Mesenchymal stem cell (in vitro differentiated cells and primary cell): ENCODE results near the gene APCDD1L.

Source experiments
- DNase-seq: peaks from one replicate; pipeline ENCODE4 v3.0.0-alpha.2; 2013
- H2AFZ ChIP-seq: one replicate; pipeline ENCODE4 v1.6.1; 2013; ENCODE audit warnings: low read depth, mild to moderate bottlenecking, control low read depth, inconsistent platforms, low read length, moderate library complexity
- H2AK5ac ChIP-seq: 2 replicates; pipeline ENCODE4 v1.6.1; 2013; ENCODE audit warnings: low read length, moderate library complexity, mild to moderate bottlenecking, inconsistent platforms; ENCODE audit not compliant: severe bottlenecking
- H2BK120ac ChIP-seq: one replicate; pipeline ENCODE4 v1.6.1; 2013; ENCODE audit warnings: low read depth, mild to moderate bottlenecking, inconsistent platforms, low read length, moderate library complexity
- H2BK12ac ChIP-seq, 2 experiments: one replicate each; pipeline ENCODE4 v1.6.1; 2013; ENCODE audit warnings: inconsistent platforms in 2 of 2, low read length in 2 of 2, mild to moderate bottlenecking in 2 of 2, moderate library complexity in 2 of 2, control low read depth in 1 of 2
- H2BK15ac ChIP-seq: one replicate; pipeline ENCODE4 v1.6.1; 2013; ENCODE audit warnings: mild to moderate bottlenecking, low read depth, inconsistent platforms; ENCODE audit not compliant: poor library complexity, severe bottlenecking
- H2BK5ac ChIP-seq: 2 replicates; pipeline ENCODE4 v1.6.1; 2013; ENCODE audit warnings: low read depth, mild to moderate bottlenecking, low read length, control low read depth, inconsistent platforms; ENCODE audit not compliant: poor library complexity, severe bottlenecking
- H3K14ac ChIP-seq, 2 experiments: one replicate each; pipeline ENCODE4 v1.6.1; 2013; ENCODE audit warnings: inconsistent platforms in 2 of 2, low read length in 2 of 2, control low read depth in 1 of 2, mild to moderate bottlenecking in 1 of 2, moderate library complexity in 1 of 2
- H3K18ac ChIP-seq, 2 experiments: one replicate each; pipeline ENCODE4 v1.6.1; 2013; ENCODE audit warnings: inconsistent platforms in 2 of 2, low read length in 2 of 2, control low read depth in 1 of 2, low read depth in 1 of 2, mild to moderate bottlenecking in 1 of 2
- H3K23ac ChIP-seq, 2 experiments: one replicate each; pipeline ENCODE4 v1.6.1; 2013; ENCODE audit warnings: inconsistent platforms in 2 of 2, low read length in 2 of 2, mild to moderate bottlenecking in 2 of 2, moderate library complexity in 2 of 2, control low read depth in 1 of 2
- H3K27ac ChIP-seq: 2 replicates; pipeline ENCODE4 v1.5.1; 2013; ENCODE audit warnings: mild to moderate bottlenecking, moderate library complexity, low read length, control low read depth, inconsistent platforms; ENCODE audit not compliant: poor library complexity, severe bottlenecking
- H3K27me3 ChIP-seq, 2 experiments: 2 replicates each; pipeline versions ENCODE4 v1.6.1 to v1.7.0; 2013; ENCODE audit warnings: low read length in 2 of 2, mild to moderate bottlenecking in 2 of 2, moderate library complexity in 2 of 2, control low read depth in 1 of 2, inconsistent platforms in 1 of 2; ENCODE audit not compliant: control insufficient read depth in 1 of 2, insufficient read depth in 1 of 2
- H3K36me3 ChIP-seq, 2 experiments: 2 replicates each; pipeline versions ENCODE4 v1.6.1 to v1.7.0; 2013; ENCODE audit warnings: low read length in 2 of 2, control low read depth in 1 of 2, inconsistent platforms in 1 of 2, low read depth in 1 of 2, mild to moderate bottlenecking in 1 of 2; ENCODE audit not compliant: insufficient read depth in 2 of 2, control insufficient read depth in 1 of 2
- H3K4ac ChIP-seq, 2 experiments: one replicate each; pipeline ENCODE4 v1.6.1; 2013; ENCODE audit warnings: inconsistent platforms in 2 of 2, low read length in 2 of 2, mild to moderate bottlenecking in 2 of 2, moderate library complexity in 2 of 2, control low read depth in 1 of 2, low read depth in 1 of 2
- H3K4me1 ChIP-seq: 2 replicates; pipeline ENCODE4 v1.6.1; 2013; ENCODE audit warnings: low read depth, low read length, control low read depth; ENCODE audit not compliant: control insufficient read depth, insufficient read depth
- H3K4me2 ChIP-seq: 2 replicates; pipeline ENCODE4 v1.6.1; 2013; ENCODE audit warnings: low read length, mild to moderate bottlenecking, inconsistent platforms; ENCODE audit not compliant: poor library complexity, severe bottlenecking
- H3K4me3 ChIP-seq, 2 experiments: 2 replicates each; pipeline versions ENCODE4 v1.5.1 to v1.7.0; 2013; ENCODE audit warnings: low read length in 2 of 2, mild to moderate bottlenecking in 2 of 2, control low read depth in 1 of 2, low read depth in 1 of 2; ENCODE audit not compliant: insufficient read depth in 1 of 2
- H3K79me1 ChIP-seq: replicated peaks from 2 replicates; pipeline ENCODE4 v1.6.1; 2013; ENCODE audit warnings: mild to moderate bottlenecking, control low read depth, low read length, inconsistent platforms; ENCODE audit not compliant: poor library complexity, severe bottlenecking
- H3K9ac ChIP-seq: 2 replicates; pipeline ENCODE4 v1.7.0; 2013; ENCODE audit warnings: mild to moderate bottlenecking, low read length, moderate library complexity
- H3K9me3 ChIP-seq: 2 replicates; pipeline ENCODE4 v1.7.0; 2013; ENCODE audit warnings: mild to moderate bottlenecking, low read length; ENCODE audit not compliant: control insufficient read depth
- H4K8ac ChIP-seq: one replicate; pipeline ENCODE4 v1.6.1; 2013; ENCODE audit warnings: inconsistent platforms, mild to moderate bottlenecking, low read length, moderate library complexity
- H4K91ac ChIP-seq: one replicate; pipeline ENCODE4 v1.6.1; 2013; ENCODE audit warnings: mild to moderate bottlenecking, low read length, inconsistent platforms
- WGBS: methylation state at CpG from one replicate; pipeline ENCODE4 v1.1.7; 2013; ENCODE audit warnings: mixed read lengths; 5-methylcytosine and 5-hydroxymethylcytosine counted together

The APCDD1L gene

GRCh38 chr20:58557733-58558342, 42.6 kb upstream of the APCDD1L start:
- no peak overlapping the region for H2BK15ac ChIP-seq
- no peaks in the 10 kb centered on the region for H3K79me1 ChIP-seq
- DNase-seq, result no peak
- no peak overlapping the region for H2AK5ac ChIP-seq
- H3K4ac ChIP-seq, result no peak overlapping the region
- no peaks in the 10 kb centered on the region for H3K9me3 ChIP-seq
- no peak overlapping the region for H3K27ac ChIP-seq
- H3K9ac ChIP-seq, result no peak overlapping the region
- H3K27me3 ChIP-seq, result no peaks in the 10 kb centered on the region
- no peak overlapping the region for H3K14ac ChIP-seq
- WGBS, result 65% methylated on average over 7 of the region's 10 CpGs
- H2BK12ac ChIP-seq, result no peak overlapping the region
- no peak overlapping the region for H3K4me3 ChIP-seq
- peaks cover 9% of the 10 kb centered on the region for H3K4me1 ChIP-seq
- H2BK5ac ChIP-seq, result no peak overlapping the region
- H4K8ac ChIP-seq, result no peak overlapping the region
- H4K91ac ChIP-seq, result no peak overlapping the region
- no peak overlapping the region for H3K18ac ChIP-seq
- no peak overlapping the region for H2BK120ac ChIP-seq
- no peak overlapping the region for H3K23ac ChIP-seq
- no peak overlapping the region for H3K4me2 ChIP-seq
- H2AFZ ChIP-seq, result no peak overlapping the region
- H3K36me3 ChIP-seq, result no peaks in the 10 kb centered on the region

- Histone ChIP-seq H4K91ac (no peak overlapping the region), H3K27ac (no peak overlapping the region), H3K18ac (no peak overlapping the region), H3K9ac (no peak overlapping the region), H3K36me3 (no peaks in the 10 kb centered on the region), H2AK5ac (no peak overlapping the region), H2BK5ac (no peak overlapping the region), H3K9me3 (no peaks in the 10 kb centered on the region), H3K23ac (no peak overlapping the region), H3K4me1 (peaks cover 9% of the 10 kb centered on the region), H2BK15ac (no peak overlapping the region), H3K4ac (no peak overlapping the region), H2AFZ (no peak overlapping the region), H3K4me2 (no peak overlapping the region), H2BK120ac (no peak overlapping the region), H3K79me1 (no peaks in the 10 kb centered on the region), H3K27me3 (no peaks in the 10 kb centered on the region), H4K8ac (no peak overlapping the region), H2BK12ac (no peak overlapping the region), H3K4me3 (no peak overlapping the region), H3K14ac (no peak overlapping the region)
- WGBS, result 88% methylated on average over 6 of the region's 6 CpGs
- no peak for DNase-seq
These were observed 41.8 kb upstream of the APCDD1L start for GRCh38 chr20:58556961-58557360.

GRCh38 chr20:58555078-58555765, 40.0 kb upstream of the APCDD1L start:
- Histone ChIP-seq H3K4me3 (no peak overlapping the region), H3K4me1 (peaks cover 9% of the 10 kb centered on the region), H2BK5ac (no peak overlapping the region), H3K14ac (no peak overlapping the region), H2BK120ac (no peak overlapping the region), H3K27ac (no peak overlapping the region), H4K8ac (no peak overlapping the region), H3K23ac (no peak overlapping the region), H2AK5ac (no peak overlapping the region), H2BK15ac (no peak overlapping the region), H3K79me1 (no peaks in the 10 kb centered on the region), H3K9me3 (no peaks in the 10 kb centered on the region), H2BK12ac (no peak overlapping the region), H2AFZ (no peak overlapping the region), H3K27me3 (no peaks in the 10 kb centered on the region), H3K9ac (no peak overlapping the region), H3K36me3 (no peaks in the 10 kb centered on the region), H4K91ac (no peak overlapping the region), H3K18ac (no peak overlapping the region), H3K4me2 (no peak overlapping the region), H3K4ac (no peak overlapping the region)
- WGBS, result 61% methylated on average over 3 of the region's 3 CpGs
- DNase-seq, result peak; percentile 24

GRCh38 chr20:58554541-58554940, 39.3 kb upstream of the APCDD1L start:
- no peak overlapping the region for H3K4ac ChIP-seq
- H3K4me3 ChIP-seq, result no peak overlapping the region
- no peak overlapping the region for H3K18ac ChIP-seq
- H3K14ac ChIP-seq, result no peak overlapping the region
- no peak overlapping the region for H3K9ac ChIP-seq
- no peaks in the 10 kb centered on the region for H3K79me1 ChIP-seq
- no peaks in the 10 kb centered on the region for H3K9me3 ChIP-seq
- no peak overlapping the region for H2BK120ac ChIP-seq
- H3K27ac ChIP-seq, result no peak overlapping the region
- H2AK5ac ChIP-seq, result no peak overlapping the region
- no peak overlapping the region for H2BK15ac ChIP-seq
- WGBS, result 73% methylated on average over 3 of the region's 3 CpGs
- no peak overlapping the region for H4K8ac ChIP-seq
- no peak overlapping the region for H3K23ac ChIP-seq
- no peak overlapping the region for H2BK5ac ChIP-seq
- H3K36me3 ChIP-seq, result no peaks in the 10 kb centered on the region
- no peak overlapping the region for H2AFZ ChIP-seq
- H3K27me3 ChIP-seq, result no peaks in the 10 kb centered on the region
- H2BK12ac ChIP-seq, result no peak overlapping the region
- peaks cover 11% of the 10 kb centered on the region for H3K4me1 ChIP-seq
- DNase-seq, result no peak
- no peak overlapping the region for H4K91ac ChIP-seq
- H3K4me2 ChIP-seq, result no peak overlapping the region
